WTC11 (cell line): ENCODE results near the gene DDO.

Experiments
- CTCF ChIP-seq: fragments of 200-600 bp; IDR thresholded peaks from 2 replicates; pipeline ENCODE4 v1.8.0; 2022; ENCODE audit warnings: antibody characterized with exemption
- E2F1 ChIP-seq: sonication (generic); formaldehyde crosslinking; IDR thresholded peaks from 2 replicates; pipeline ENCODE4 v1.8.0; 2022; ENCODE audit warnings: mild to moderate bottlenecking, missing genetic modification reagents
- ELF4 ChIP-seq: sonication (generic); formaldehyde crosslinking; IDR thresholded peaks from 2 replicates; pipeline ENCODE4 v1.8.1; 2022; ENCODE audit warnings: low read depth, mild to moderate bottlenecking, moderate library complexity, missing genetic modification reagents
- ETV6 ChIP-seq: sonication (generic); formaldehyde crosslinking; IDR thresholded peaks from 2 replicates; pipeline ENCODE4 v1.8.1; 2022; ENCODE audit warnings: mild to moderate bottlenecking, missing genetic modification reagents
- STAT6 ChIP-seq: sonication (generic); formaldehyde crosslinking; conservative IDR thresholded peaks from 2 replicates; pipeline ENCODE4 v1.8.1; 2023; ENCODE audit warnings: mild to moderate bottlenecking, low read depth, missing genetic modification reagents, moderate library complexity
- ZNF121 ChIP-seq: sonication (generic); formaldehyde crosslinking; IDR thresholded peaks from 2 replicates; pipeline ENCODE4 v1.8.0; 2023; ENCODE audit warnings: missing genetic modification reagents
- ZNF423 ChIP-seq: fragments of 250-450 bp; sonication (Bioruptor Pico); IDR thresholded peaks from 2 replicates; pipeline ENCODE4 v2.1.2; 2022; ENCODE audit warnings: mild to moderate bottlenecking, moderate library complexity
- TF ChIP-seq, protein P1 (sequence below): sonication (generic); formaldehyde crosslinking; IDR thresholded peaks from 2 replicates; pipeline ENCODE4 v1.8.0; 2022; ENCODE audit warnings: mild to moderate bottlenecking, missing genetic modification reagents
- TF ChIP-seq, protein P2 (sequence below): fragments of 250-450 bp; sonication (Bioruptor Pico); IDR thresholded peaks from 2 replicates; pipeline ENCODE4 v1.9.0; 2021; ENCODE audit warnings: mild to moderate bottlenecking

- TF ChIP-seq ELF4 (CRISPR knock-in tag) (no peak), CTCF (no peak), E2F1 (no peak), STAT6 (no peak), ETV6 (no peak), ZNF423 (CRISPR knock-in tag) (no peak), ZNF121 (CRISPR knock-in tag) (no peak)
- TF ChIP-seq, protein P1, sequence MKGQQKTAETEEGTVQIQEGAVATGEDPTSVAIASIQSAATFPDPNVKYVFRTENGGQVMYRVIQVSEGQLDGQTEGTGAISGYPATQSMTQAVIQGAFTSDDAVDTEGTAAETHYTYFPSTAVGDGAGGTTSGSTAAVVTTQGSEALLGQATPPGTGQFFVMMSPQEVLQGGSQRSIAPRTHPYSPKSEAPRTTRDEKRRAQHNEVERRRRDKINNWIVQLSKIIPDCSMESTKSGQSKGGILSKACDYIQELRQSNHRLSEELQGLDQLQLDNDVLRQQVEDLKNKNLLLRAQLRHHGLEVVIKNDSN (CRISPR knock-in tag): no peak
- TF ChIP-seq, protein P2, sequence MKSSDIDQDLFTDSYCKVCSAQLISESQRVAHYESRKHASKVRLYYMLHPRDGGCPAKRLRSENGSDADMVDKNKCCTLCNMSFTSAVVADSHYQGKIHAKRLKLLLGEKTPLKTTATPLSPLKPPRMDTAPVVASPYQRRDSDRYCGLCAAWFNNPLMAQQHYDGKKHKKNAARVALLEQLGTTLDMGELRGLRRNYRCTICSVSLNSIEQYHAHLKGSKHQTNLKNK: no peak
Observed at GRCh38 chr6:110342759-110343158, 72.6 kb downstream of the DDO start.
